IPS-18c (cell line): Measurements from ENCODE around the gene SAXO2.
"Not testable (repeated sequence)": the region's sequence is repeated elsewhere in the genome, so short reads cannot be mapped to it uniquely, and the experiment has no call there.

Experiments used
- H3K4me3 ChIP-seq: 2 replicates; pipeline ENCODE4 v1.7.0; 2013; ENCODE audit warnings: low read depth, mild to moderate bottlenecking, low read length, moderate library complexity; ENCODE audit not compliant: insufficient read depth
- H3K9me3 ChIP-seq: one replicate; pipeline ENCODE4 v1.6.1; 2013; ENCODE audit warnings: mild to moderate bottlenecking, low read length, moderate library complexity; ENCODE audit not compliant: control insufficient read depth, insufficient read depth

The SAXO2 gene

GRCh38 chr15:82262422-82263026 is at the start of gene SAXO2, which contains the start of gene EFL1:
SAXO2 (plus strand) TSS chr15:82262818; CDS start chr15:82262880, 62 bp downstream.
EFL1 (minus strand) TSS chr15:82262734; CDS start chr15:82261778, 956 bp downstream.
- H3K9me3 ChIP-seq = no peaks in the 10 kb centered on the region
- peak within 1 kb of the TSS; percentile 94 for H3K4me3 ChIP-seq

- H3K4me3 ChIP-seq, H3K9me3 ChIP-seq: not testable (repeated sequence)
Observed at GRCh38 chr15:82216092-82216491, 46.5 kb upstream of the SAXO2 start.

GRCh38 chr15:82221535-82221934 is 41.1 kb upstream of the SAXO2 start:
- H3K9me3 ChIP-seq, H3K4me3 ChIP-seq: not testable (repeated sequence)

GRCh38 chr15:82228750-82229149 is 33.9 kb upstream of the SAXO2 start:
- Histone ChIP-seq H3K9me3 (no peaks in the 10 kb centered on the region), H3K4me3 (no peak overlapping the region)

GRCh38 chr15:82231233-82231632 is 31.4 kb upstream of the SAXO2 start:
- Histone ChIP-seq H3K9me3 (no peaks in the 10 kb centered on the region), H3K4me3 (no peak overlapping the region)

- no peaks in the 10 kb centered on the region for H3K9me3 ChIP-seq
- no peak overlapping the region for H3K4me3 ChIP-seq
Observed at GRCh38 chr15:82231842-82232241, 30.8 kb upstream of the SAXO2 start.

GRCh38 chr15:82237944-82238534 is 24.6 kb upstream of the SAXO2 start:
- H3K4me3 ChIP-seq, H3K9me3 ChIP-seq: not testable (repeated sequence)

- no peak overlapping the region for H3K4me3 ChIP-seq
- H3K9me3 ChIP-seq = no peaks in the 10 kb centered on the region
Observed at GRCh38 chr15:82239685-82240391, 22.8 kb upstream of the SAXO2 start.

- H3K4me3 ChIP-seq, H3K9me3 ChIP-seq: not testable (repeated sequence)
Observed at GRCh38 chr15:82241836-82242499, 20.6 kb upstream of the SAXO2 start.

GRCh38 chr15:82243644-82244043 is 19.0 kb upstream of the SAXO2 start:
- not testable (repeated sequence) for H3K9me3 ChIP-seq, H3K4me3 ChIP-seq

- not testable (repeated sequence) for H3K4me3 ChIP-seq, H3K9me3 ChIP-seq
Observed at GRCh38 chr15:82245956-82246355, 16.7 kb upstream of the SAXO2 start.

GRCh38 chr15:82248261-82248660 is 14.4 kb upstream of the SAXO2 start:
- H3K4me3 ChIP-seq, H3K9me3 ChIP-seq: not testable (repeated sequence)

- not testable (repeated sequence) for H3K9me3 ChIP-seq
- H3K4me3 ChIP-seq = peak overlapping the region; percentile 94
Observed at GRCh38 chr15:82261566-82262421, 824 bp upstream of the SAXO2 start.

GRCh38 chr15:82263350-82263749 is 732 bp downstream of the SAXO2 start:
- Histone ChIP-seq H3K9me3 (no peaks in the 10 kb centered on the region), H3K4me3 (peak overlapping the region; percentile 94; the same call in 1 of the 2 replicates)

GRCh38 chr15:82267137-82267536 is 4.5 kb downstream of the SAXO2 start:
- not testable (repeated sequence) for H3K4me3 ChIP-seq, H3K9me3 ChIP-seq

GRCh38 chr15:82268454-82268853 is 5.8 kb downstream of the SAXO2 start:
- not testable (repeated sequence) for H3K9me3 ChIP-seq, H3K4me3 ChIP-seq

- Histone ChIP-seq H3K9me3 (no peaks in the 10 kb centered on the region), H3K4me3 (no peak overlapping the region)
Observed at GRCh38 chr15:82272154-82272553, 9.5 kb downstream of the SAXO2 start.
